Left ventricle myocardium inferior (tissue), 1 donor: Measurements from ENCODE around the gene NRK. TPM values are rescaled to one million over a fixed set of nuclear protein-coding genes. Genes with fewer than 3 reads are reported as not detected.

Source experiments
- DNase-seq: peaks from one replicate; pipeline ENCODE4 v3.0.0-alpha.2; 2020
- H3K27ac ChIP-seq: fragments of 200-600 bp; replicated peaks from 2 replicates; pipeline ENCODE4 v1.8.0; 2021
- H3K27me3 ChIP-seq: fragments of 200-600 bp; 2 replicates; pipeline ENCODE4 v1.8.0; 2021; ENCODE audit warnings: low read depth
- H3K36me3 ChIP-seq: fragments of 200-600 bp; 2 replicates; pipeline ENCODE4 v1.8.0; 2021
- H3K4me1 ChIP-seq: fragments of 200-600 bp; 2 replicates; pipeline ENCODE4 v1.8.0; 2021
- H3K4me3 ChIP-seq: fragments of 200-600 bp; 2 replicates; pipeline ENCODE4 v1.8.0; 2021; ENCODE audit warnings: mild to moderate bottlenecking, moderate library complexity
- H3K9me3 ChIP-seq: fragments of 200-600 bp; replicated peaks from 2 replicates; pipeline ENCODE4 v1.8.0; 2021
- CTCF ChIP-seq: fragments of 200-600 bp; IDR thresholded peaks from 2 replicates; pipeline ENCODE4 v1.8.0; 2021; ENCODE audit warnings: antibody characterized with exemption, mild to moderate bottlenecking, borderline replicate concordance
- intact Hi-C: fragments of 100-400 bp; cut with micrococcal nuclease; formaldehyde crosslinking; loops from one replicate; pipeline ENCODE4 v1.11.0; 2022
- total RNA-seq: library from RNA; stranded (reverse); fragmentation: NEBNext Ultra II Directional; extraction: Animal tissue kit (Norgen Biotek cat#: 25700); gene quantifications from one replicate; pipeline ENCODE4 v1.2.1, GENCODE V29; 2021
- donor health status: DM: no; HTN: yes; CAD: no; lungs with severe emphysema.

The NRK gene
- total RNA-seq, 1 donor from 2014 or later = 2.7 TPM

- Histone ChIP-seq H3K27ac (no peak overlapping the region), H3K4me1 (no peaks in the 10 kb centered on the region), H3K4me3 (no peak overlapping the region), H3K27me3 (peaks cover 23% of the 10 kb centered on the region), H3K36me3 (no peaks in the 10 kb centered on the region), H3K9me3 (no peaks in the 10 kb centered on the region)
- no peak for TF ChIP-seq CTCF
- intact Hi-C loops = no loop called here
- no peak for DNase-seq
These were observed 5.8 kb upstream of the NRK start for GRCh38 chrX:105816517-105816916.

- peaks cover 45% of the 10 kb centered on the region for H3K27me3 ChIP-seq
- intact Hi-C loops = no loop called here
- H3K4me3 ChIP-seq = no peak overlapping the region
- no peaks in the 10 kb centered on the region for H3K36me3 ChIP-seq
- no peak overlapping the region for H3K27ac ChIP-seq
- no peak for TF ChIP-seq CTCF
- H3K4me1 ChIP-seq = no peaks in the 10 kb centered on the region
- no peaks in the 10 kb centered on the region for H3K9me3 ChIP-seq
- DNase-seq = no peak
These were observed 2.1 kb upstream of the NRK start for GRCh38 chrX:105820247-105820646.

- no peak for DNase-seq
- H3K27me3 ChIP-seq = peaks cover 45% of the 10 kb centered on the region
- H3K27ac ChIP-seq = peak overlapping the region; percentile 51
- TF ChIP-seq CTCF = no peak
- peak overlapping the region; percentile 58 for H3K4me3 ChIP-seq
- intact Hi-C loops = no loop called here
- H3K4me1 ChIP-seq = no peaks in the 10 kb centered on the region
- H3K9me3 ChIP-seq = no peaks in the 10 kb centered on the region
- no peaks in the 10 kb centered on the region for H3K36me3 ChIP-seq
These were observed 743 bp upstream of the NRK start for GRCh38 chrX:105821471-105822121.

- intact Hi-C loops = no loop called here
- Histone ChIP-seq H3K9me3 (no peaks in the 10 kb centered on the region), H3K27me3 (peaks cover 45% of the 10 kb centered on the region), H3K4me1 (no peaks in the 10 kb centered on the region), H3K36me3 (no peaks in the 10 kb centered on the region), H3K27ac (peak overlapping the region; percentile 51), H3K4me3 (peak overlapping the region; percentile 58)
- no peak for TF ChIP-seq CTCF
- no peak for DNase-seq
These were observed 735 bp downstream of the NRK start for GRCh38 chrX:105823092-105823455.

GRCh38 chrX:105829011-105829410 is 6.7 kb downstream of the NRK start:
- no peaks in the 10 kb centered on the region for H3K4me1 ChIP-seq
- DNase-seq = no peak
- no peak overlapping the region for H3K27ac ChIP-seq
- no peak overlapping the region for H3K4me3 ChIP-seq
- intact Hi-C loops = no loop called here
- no peaks in the 10 kb centered on the region for H3K27me3 ChIP-seq
- no peaks in the 10 kb centered on the region for H3K36me3 ChIP-seq
- no peaks in the 10 kb centered on the region for H3K9me3 ChIP-seq
- no peak for TF ChIP-seq CTCF
